Uterus (tissue), 4 donors: ENCODE data around the gene SYT13. TPM values are rescaled to one million over a fixed set of nuclear protein-coding genes. Genes with fewer than 3 reads are reported as not detected.

Source experiments
- DNase-seq, 2 donors: peaks; one replicate each; pipeline ENCODE4 v3.0.0-alpha.2; 2019 to 2020
- H3K27ac ChIP-seq, 2 donors: fragments of 200-600 bp; sonication (generic); 1 replicate in 1 of 2; 2 replicates in 1 of 2; pipeline ENCODE4 v1.5.1; 2016 to 2018
- H3K27me3 ChIP-seq, 2 donors: fragments of 200-600 bp; sonication (generic); one replicate each; pipeline ENCODE4 v1.5.1; 2018 to 2019; ENCODE audit warnings: control low read depth in 1 of 2
- H3K36me3 ChIP-seq, 2 donors: fragments of 200-600 bp; sonication (generic); one replicate each; pipeline ENCODE4 v1.5.1; 2019; ENCODE audit warnings: control low read depth in 1 of 2
- H3K4me1 ChIP-seq, 2 donors: fragments of 200-600 bp; sonication (generic); one replicate each; pipeline ENCODE4 v1.5.1; 2018 to 2019; ENCODE audit warnings: control low read depth in 1 of 2
- H3K4me3 ChIP-seq, 2 donors: fragments of 200-600 bp; sonication (generic); 1 replicate in 1 of 2; 2 replicates in 1 of 2; pipeline ENCODE4 v1.5.1; 2018 to 2019; ENCODE audit warnings: mild to moderate bottlenecking in 1 of 2
- H3K9me3 ChIP-seq, 2 donors: fragments of 200-600 bp; sonication (generic); one replicate each; pipeline ENCODE4 v1.5.1; 2019; ENCODE audit warnings: control low read depth in 1 of 2
- CTCF ChIP-seq, 4 experiments: fragments of 200-600 bp in 2 of 4; fragments of 450-650 bp in 2 of 4; sonication (generic) in 2 of 4; IDR thresholded peaks; one replicate each; pipeline ENCODE4 v1.5.1; 2016 to 2019; ENCODE audit warnings: antibody characterized with exemption in 4 of 4, mild to moderate bottlenecking in 2 of 4, moderate library complexity in 1 of 4
- POLR2A ChIP-seq, 2 donors: fragments of 450-650 bp; IDR thresholded peaks; one replicate each; pipeline ENCODE4 v1.6.1; 2016; ENCODE audit warnings: antibody characterized with exemption in 2 of 2, mild to moderate bottlenecking in 1 of 2, moderate library complexity in 1 of 2
- intact Hi-C: fragments of 100-400 bp; cut with DNase I; formaldehyde crosslinking; loops from one replicate; pipeline ENCODE4 v1.15.1; 2023; ENCODE audit warnings: low total_unique reads
- total RNA-seq, 4 donors: library from RNA; depleted of rRNA in 3 of 4; stranded (reverse); fragments of >200 nt in 3 of 4; gene quantifications; one replicate each; pipeline versions ENCODE4 v1.1.0 to v1.2.4, GENCODE V29; 2014 to 2023
- donor health status: DM: yes; HTN: yes; CAD: no.

Gene SYT13
- total RNA-seq, 4 donors from 2014 or later: 4.9 TPM; not detected in 3

GRCh38 chr11:45285250-45285828 is 802 bp downstream of the SYT13 start:
- no peaks in the 10 kb centered on the region for H3K4me1 ChIP-seq
- H3K4me3 ChIP-seq: no peak overlapping the region
- no peak overlapping the region for H3K27ac ChIP-seq
- no peak for DNase-seq
- TF ChIP-seq CTCF (IDR thresholded peaks at IDR 0.05) (no peak), POLR2A (IDR thresholded peaks at IDR 0.05) (no peak)
- peaks cover 0 to 2% of the 10 kb centered on the region in 2 donors for H3K9me3 ChIP-seq
- H3K27me3 ChIP-seq: peaks cover 5 to 16% of the 10 kb centered on the region in 2 donors
- intact Hi-C loops: no loop called here
- no peaks in the 10 kb centered on the region for H3K36me3 ChIP-seq

DNA sequence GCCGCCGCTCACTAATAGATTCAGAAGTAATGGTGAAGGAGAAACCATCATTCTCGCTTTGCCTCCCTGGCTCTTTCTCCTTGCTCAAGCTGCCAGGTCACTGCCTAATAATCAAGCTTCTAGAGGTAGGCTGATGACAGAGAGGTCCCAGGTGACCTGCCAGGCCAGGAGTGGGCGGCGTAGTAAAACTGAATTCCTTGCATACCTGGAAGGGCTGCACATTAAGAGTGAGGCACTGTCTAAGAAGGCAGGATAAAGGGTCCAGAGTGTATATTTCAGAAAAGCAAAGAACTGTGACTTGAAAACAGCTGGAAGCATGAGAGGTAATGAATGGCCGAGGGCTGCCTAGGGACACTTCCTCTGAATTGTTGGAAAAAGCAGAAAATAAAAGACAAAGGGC is 4.1 kb downstream of the SYT13 start:
- Histone ChIP-seq H3K4me1 (no peaks in the 10 kb centered on the region), H3K4me3 (no peak overlapping the region), H3K36me3 (no peaks in the 10 kb centered on the region), H3K27me3 (peaks cover 5 to 16% of the 10 kb centered on the region in 2 donors), H3K27ac (no peak overlapping the region), H3K9me3 (no peaks in the 10 kb centered on the region)
- DNase-seq: no peak
- no peak for TF ChIP-seq CTCF (IDR thresholded peaks at IDR 0.05)
- no peak for TF ChIP-seq POLR2A (IDR thresholded peaks at IDR 0.05)
- intact Hi-C loops: no loop called here

DNA sequence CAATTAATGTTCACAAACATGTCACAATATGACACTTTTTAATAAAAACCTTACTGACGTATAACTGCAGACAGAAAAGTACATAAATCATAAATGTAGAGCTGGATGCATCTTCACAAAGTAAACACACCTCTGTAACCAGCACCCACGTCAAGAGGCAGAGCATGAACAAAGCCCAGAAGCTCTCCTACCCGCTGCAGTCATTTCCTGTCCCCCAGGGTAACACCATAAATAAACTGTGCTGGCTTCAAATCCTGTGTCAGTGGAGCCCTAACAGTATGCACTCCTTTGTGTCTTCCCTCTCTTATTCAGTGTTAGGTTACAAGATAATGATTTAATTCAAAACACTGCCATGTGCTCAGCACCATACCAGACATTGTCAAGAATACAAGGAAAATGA is 5.7 kb downstream of the SYT13 start:
- peaks cover 0 to 8% of the 10 kb centered on the region in 2 donors for H3K27me3 ChIP-seq
- no peaks in the 10 kb centered on the region for H3K36me3 ChIP-seq
- no peak for TF ChIP-seq CTCF (IDR thresholded peaks at IDR 0.05)
- no peak for TF ChIP-seq POLR2A (IDR thresholded peaks at IDR 0.05)
- no peaks in the 10 kb centered on the region for H3K9me3 ChIP-seq
- no peak for DNase-seq
- H3K4me1 ChIP-seq: no peaks in the 10 kb centered on the region
- intact Hi-C loops: no loop called here
- no peak overlapping the region for H3K4me3 ChIP-seq
- H3K27ac ChIP-seq: no peak overlapping the region

DNA sequence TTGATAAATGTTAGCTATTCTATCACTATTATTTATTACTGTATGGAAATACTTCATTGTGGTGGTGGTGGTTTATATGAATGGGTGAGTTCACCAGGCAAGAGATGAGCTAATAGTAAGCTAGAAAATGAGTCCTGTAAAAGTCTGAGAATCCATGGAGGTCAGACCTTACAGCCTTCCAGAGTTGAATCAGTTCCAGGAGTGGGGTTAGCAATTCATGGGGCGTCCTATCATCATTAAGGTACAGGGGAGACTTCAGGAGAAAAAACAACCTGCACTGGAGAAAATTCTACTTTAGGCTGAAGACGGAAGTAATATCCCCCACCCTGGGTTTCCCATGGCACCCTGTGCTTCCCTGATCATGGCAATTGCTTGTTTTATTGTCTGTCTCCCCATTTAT is 6.5 kb downstream of the SYT13 start:
- H3K27me3 ChIP-seq: no peaks in the 10 kb centered on the region
- no peaks in the 10 kb centered on the region for H3K9me3 ChIP-seq
- intact Hi-C loops: no loop called here
- H3K4me1 ChIP-seq: no peaks in the 10 kb centered on the region
- no peak overlapping the region for H3K4me3 ChIP-seq
- H3K36me3 ChIP-seq: no peaks in the 10 kb centered on the region
- no peak for DNase-seq
- no peak overlapping the region for H3K27ac ChIP-seq
- TF ChIP-seq POLR2A (IDR thresholded peaks at IDR 0.05) (no peak), CTCF (IDR thresholded peaks at IDR 0.05) (no peak)

DNA sequence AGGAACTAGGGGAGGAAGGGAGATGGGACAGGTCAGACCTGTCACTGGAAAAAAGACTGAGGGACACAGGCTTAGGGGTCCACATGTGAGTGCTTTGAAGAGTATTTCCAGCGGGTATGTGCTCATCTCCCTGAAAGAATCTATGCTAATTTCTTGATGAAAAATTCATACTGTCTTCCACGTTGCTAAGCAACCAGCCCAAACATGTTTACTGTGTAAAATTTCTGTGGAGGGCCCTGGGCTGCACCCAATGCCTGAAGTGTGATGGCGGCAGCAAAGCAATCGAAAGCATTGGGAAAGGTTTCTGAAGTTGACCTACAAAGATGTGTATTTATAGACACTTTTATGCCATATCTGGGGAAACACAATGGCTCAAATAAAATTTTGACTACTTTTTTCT is 7.4 kb downstream of the SYT13 start:
- Histone ChIP-seq H3K27me3 (no peaks in the 10 kb centered on the region), H3K9me3 (no peaks in the 10 kb centered on the region), H3K4me1 (no peaks in the 10 kb centered on the region), H3K27ac (no peak overlapping the region), H3K4me3 (no peak overlapping the region), H3K36me3 (no peaks in the 10 kb centered on the region)
- intact Hi-C loops: no loop called here
- no peak for TF ChIP-seq POLR2A (IDR thresholded peaks at IDR 0.05)
- TF ChIP-seq CTCF (IDR thresholded peaks at IDR 0.05): no peak
- DNase-seq: no peak
